ENCODE measurements around the gene SSX5. TPM values are rescaled to one million over a fixed set of nuclear protein-coding genes. Genes with fewer than 3 reads are reported as not detected.
"Not testable (repeated sequence)": the region's sequence is repeated elsewhere in the genome, so short reads cannot be mapped to it uniquely, and the experiment has no call there.

The SSX5 gene
- total RNA-seq, 1 donor from 2014 or later = not detected

- Mint-ChIP-seq H3K36me3 (ENCODE audit: low read depth) (no peaks in the 10 kb centered on the region), H3K27me3 (ENCODE audit: low read depth) (peaks cover 2% of the 10 kb centered on the region), H3K27ac (ENCODE audit: unreplicated experiment) (no peak overlapping the region), H3K4me1 (ENCODE audit: low read depth) (no peaks in the 10 kb centered on the region), H3K9me3 (ENCODE audit: low read depth) (peaks cover 32% of the 10 kb centered on the region), H3K4me3 (ENCODE audit: unreplicated experiment) (no peak overlapping the region)
- no peak for DNase-seq (ENCODE audit: low spot score)
- TF ChIP-seq, protein P1, sequence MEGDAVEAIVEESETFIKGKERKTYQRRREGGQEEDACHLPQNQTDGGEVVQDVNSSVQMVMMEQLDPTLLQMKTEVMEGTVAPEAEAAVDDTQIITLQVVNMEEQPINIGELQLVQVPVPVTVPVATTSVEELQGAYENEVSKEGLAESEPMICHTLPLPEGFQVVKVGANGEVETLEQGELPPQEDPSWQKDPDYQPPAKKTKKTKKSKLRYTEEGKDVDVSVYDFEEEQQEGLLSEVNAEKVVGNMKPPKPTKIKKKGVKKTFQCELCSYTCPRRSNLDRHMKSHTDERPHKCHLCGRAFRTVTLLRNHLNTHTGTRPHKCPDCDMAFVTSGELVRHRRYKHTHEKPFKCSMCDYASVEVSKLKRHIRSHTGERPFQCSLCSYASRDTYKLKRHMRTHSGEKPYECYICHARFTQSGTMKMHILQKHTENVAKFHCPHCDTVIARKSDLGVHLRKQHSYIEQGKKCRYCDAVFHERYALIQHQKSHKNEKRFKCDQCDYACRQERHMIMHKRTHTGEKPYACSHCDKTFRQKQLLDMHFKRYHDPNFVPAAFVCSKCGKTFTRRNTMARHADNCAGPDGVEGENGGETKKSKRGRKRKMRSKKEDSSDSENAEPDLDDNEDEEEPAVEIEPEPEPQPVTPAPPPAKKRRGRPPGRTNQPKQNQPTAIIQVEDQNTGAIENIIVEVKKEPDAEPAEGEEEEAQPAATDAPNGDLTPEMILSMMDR (IDR thresholded peaks at IDR 0.05) = no peak
These were observed 31.4 kb downstream of the SSX5 start for GRCh38 chrX:48165241-48165640.

GRCh38 chrX:48156014-48156413 is 40.6 kb downstream of the SSX5 start:
- Mint-ChIP-seq H3K27ac (ENCODE audit: unreplicated experiment) (no peak overlapping the region), H3K4me3 (ENCODE audit: unreplicated experiment) (no peak overlapping the region), H3K4me1 (ENCODE audit: low read depth) (no peaks in the 10 kb centered on the region), H3K36me3 (ENCODE audit: low read depth) (no peaks in the 10 kb centered on the region), H3K27me3 (ENCODE audit: low read depth) (no peaks in the 10 kb centered on the region), H3K9me3 (ENCODE audit: low read depth) (peaks cover 27% of the 10 kb centered on the region)
- DNase-seq (ENCODE audit: low spot score) = no peak
- TF ChIP-seq, protein P1 (IDR thresholded peaks at IDR 0.05) = no peak

DNA sequence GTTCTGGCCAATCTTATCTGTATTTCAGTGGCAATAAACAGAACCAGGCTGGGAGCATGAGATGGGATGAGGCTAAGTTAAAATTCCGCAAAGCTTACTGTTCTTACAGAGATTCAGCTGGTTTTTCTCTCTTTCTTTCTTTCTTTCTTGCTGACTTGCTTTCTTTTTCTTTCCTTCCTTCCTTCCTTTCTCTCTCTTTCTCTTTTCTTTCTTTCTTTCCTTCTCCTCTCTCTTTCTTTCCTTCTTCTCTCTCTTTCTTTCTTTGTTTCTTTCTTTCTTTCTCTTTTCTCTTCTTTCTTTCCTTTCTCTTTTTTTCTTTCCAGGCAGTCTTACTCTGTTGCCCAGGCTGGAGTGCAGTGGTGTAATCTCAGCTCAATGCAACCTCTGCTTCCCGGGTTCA is 41.8 kb downstream of the SSX5 start:
- Mint-ChIP-seq H3K36me3 (ENCODE audit: low read depth) (no peaks in the 10 kb centered on the region), H3K27ac (ENCODE audit: unreplicated experiment) (no peak overlapping the region), H3K4me1 (ENCODE audit: low read depth) (no peaks in the 10 kb centered on the region), H3K27me3 (ENCODE audit: low read depth) (no peaks in the 10 kb centered on the region), H3K9me3 (ENCODE audit: low read depth) (peaks cover 21% of the 10 kb centered on the region), H3K4me3 (ENCODE audit: unreplicated experiment) (no peak overlapping the region)
- TF ChIP-seq, protein P1 (IDR thresholded peaks at IDR 0.05) = no peak
- DNase-seq (ENCODE audit: low spot score) = no peak

DNA sequence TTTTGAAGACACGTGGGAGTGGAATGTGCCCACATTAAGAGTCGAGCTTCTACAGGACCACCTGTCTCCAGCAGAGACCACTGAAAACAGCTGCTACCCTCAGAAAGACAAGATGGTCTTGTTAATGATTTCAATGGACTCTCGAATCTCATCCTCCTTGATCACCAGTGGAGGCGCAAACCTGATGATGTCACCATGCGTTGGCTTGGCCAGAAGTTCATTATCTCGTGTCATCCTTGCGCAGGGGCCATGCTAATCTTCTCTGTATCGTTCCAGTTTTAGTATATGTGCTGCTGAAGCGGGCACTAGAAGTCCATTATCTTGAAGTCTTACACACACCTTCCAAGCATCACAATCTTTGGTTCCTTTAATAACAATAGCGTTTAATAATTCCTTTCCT is 42.8 kb downstream of the SSX5 start:
- Mint-ChIP-seq H3K9me3 (ENCODE audit: low read depth) (peaks cover 21% of the 10 kb centered on the region), H3K4me1 (ENCODE audit: low read depth) (no peaks in the 10 kb centered on the region), H3K27me3 (ENCODE audit: low read depth) (no peaks in the 10 kb centered on the region), H3K36me3 (ENCODE audit: low read depth) (no peaks in the 10 kb centered on the region), H3K4me3 (ENCODE audit: unreplicated experiment) (no peak overlapping the region), H3K27ac (ENCODE audit: unreplicated experiment) (no peak overlapping the region)
- no peak for DNase-seq (ENCODE audit: low spot score)
- TF ChIP-seq, protein P1 (IDR thresholded peaks at IDR 0.05) = no peak

DNA sequence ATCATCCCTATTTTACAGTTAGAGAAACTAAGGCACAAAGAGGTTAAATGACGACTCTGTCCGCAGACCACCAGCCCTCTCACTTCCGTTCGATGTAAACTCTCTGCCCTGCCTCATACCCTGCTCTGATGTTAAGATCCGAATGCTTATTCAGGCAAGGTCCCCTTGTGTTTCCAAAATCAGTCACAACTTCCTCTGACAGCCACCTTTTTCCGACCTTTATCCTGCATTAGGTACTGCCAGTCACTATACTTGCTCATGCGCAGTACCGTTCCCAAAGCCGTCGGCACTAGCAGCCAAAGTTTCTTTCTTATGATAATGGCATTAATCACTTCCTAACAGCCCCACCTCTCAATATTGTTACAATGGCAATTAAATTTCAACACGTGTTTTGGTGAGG is 53.9 kb downstream of the SSX5 start:
- H3K27ac Mint-ChIP-seq (ENCODE audit: unreplicated experiment); H3K9me3 Mint-ChIP-seq (ENCODE audit: low read depth); DNase-seq (ENCODE audit: low spot score); H3K4me3 Mint-ChIP-seq (ENCODE audit: unreplicated experiment); H3K4me1 Mint-ChIP-seq (ENCODE audit: low read depth); H3K36me3 Mint-ChIP-seq (ENCODE audit: low read depth); H3K27me3 Mint-ChIP-seq (ENCODE audit: low read depth): not testable (repeated sequence)

- not testable (repeated sequence) for H3K4me1 Mint-ChIP-seq (ENCODE audit: low read depth); H3K27ac Mint-ChIP-seq (ENCODE audit: unreplicated experiment); H3K4me3 Mint-ChIP-seq (ENCODE audit: unreplicated experiment); H3K9me3 Mint-ChIP-seq (ENCODE audit: low read depth); H3K36me3 Mint-ChIP-seq (ENCODE audit: low read depth); DNase-seq (ENCODE audit: low spot score); H3K27me3 Mint-ChIP-seq (ENCODE audit: low read depth)
These were observed 54.6 kb downstream of the SSX5 start for GRCh38 chrX:48141810-48142508.

DNA sequence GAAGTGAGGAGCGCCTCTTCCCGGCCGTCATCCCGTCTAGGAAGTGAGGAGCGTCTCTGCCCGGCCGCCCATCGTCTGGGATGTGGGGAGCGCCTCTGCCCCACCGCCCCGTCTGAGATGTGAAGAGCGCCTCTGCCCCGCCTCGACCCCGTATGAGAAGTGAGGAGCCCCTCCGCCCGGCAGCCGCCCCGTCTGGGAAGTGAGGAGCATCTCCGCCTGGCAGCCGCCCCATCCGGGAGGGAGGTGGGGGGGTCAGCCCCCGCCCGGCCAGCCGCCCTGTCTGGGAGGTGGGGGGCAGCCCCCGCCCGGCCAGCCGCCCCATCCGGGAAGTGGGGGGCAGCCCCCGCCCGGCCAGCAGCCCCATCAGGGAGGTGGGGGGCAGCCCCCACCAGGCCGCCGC is 57.5 kb downstream of the SSX5 start:
- H3K4me3 Mint-ChIP-seq (ENCODE audit: unreplicated experiment); H3K27me3 Mint-ChIP-seq (ENCODE audit: low read depth); H3K27ac Mint-ChIP-seq (ENCODE audit: unreplicated experiment); H3K36me3 Mint-ChIP-seq (ENCODE audit: low read depth); H3K9me3 Mint-ChIP-seq (ENCODE audit: low read depth); H3K4me1 Mint-ChIP-seq (ENCODE audit: low read depth); DNase-seq (ENCODE audit: low spot score): not testable (repeated sequence)

Data from chondrocyte (in vitro differentiated cells).